Measurements from ENCODE around the gene KIF6.
"Not testable (repeated sequence)": the region's sequence is repeated elsewhere in the genome, so short reads cannot be mapped to it uniquely, and the experiment has no call there.

Gene KIF6

GRCh38 chr6:39546731-39547130 lies 178.5 kb downstream of the KIF6 start:
- DNase-seq = no peak

- no peak for DNase-seq
These were observed 181.3 kb downstream of the KIF6 start for GRCh38 chr6:39543950-39544349.

GRCh38 chr6:39543095-39543494 lies 182.1 kb downstream of the KIF6 start:
- no peak for DNase-seq

GRCh38 chr6:39540454-39540853 lies 184.8 kb downstream of the KIF6 start:
- no peak for DNase-seq

- peak; percentile 5 for DNase-seq
These were observed 194.9 kb downstream of the KIF6 start for GRCh38 chr6:39530201-39530759.

- DNase-seq = no peak
These were observed 197.2 kb downstream of the KIF6 start for GRCh38 chr6:39527792-39528564.

GRCh38 chr6:39524007-39524406 lies 201.2 kb downstream of the KIF6 start:
- no peak for DNase-seq

- DNase-seq = no peak
These were observed 203.2 kb downstream of the KIF6 start for GRCh38 chr6:39521958-39522357.

- no peak for DNase-seq
These were observed 204.3 kb downstream of the KIF6 start for GRCh38 chr6:39520916-39521315.

GRCh38 chr6:39520411-39520810 lies 204.8 kb downstream of the KIF6 start:
- DNase-seq = no peak

GRCh38 chr6:39518221-39518620 lies 207.0 kb downstream of the KIF6 start:
- no peak for DNase-seq

GRCh38 chr6:39517756-39518155 lies 207.5 kb downstream of the KIF6 start:
- no peak for DNase-seq

GRCh38 chr6:39516471-39516870 lies 208.7 kb downstream of the KIF6 start:
- DNase-seq = no peak

- DNase-seq = no peak
These were observed 209.7 kb downstream of the KIF6 start for GRCh38 chr6:39515471-39515870.

GRCh38 chr6:39515006-39515405 lies 210.2 kb downstream of the KIF6 start:
- DNase-seq = no peak

- DNase-seq = not testable (repeated sequence)
These were observed 215.4 kb downstream of the KIF6 start for GRCh38 chr6:39509831-39510230.

GRCh38 chr6:39508515-39508914 lies 216.7 kb downstream of the KIF6 start:
- DNase-seq = no peak

GRCh38 chr6:39507331-39507998 lies 217.7 kb downstream of the KIF6 start:
- no peak for DNase-seq

- DNase-seq = not testable (repeated sequence)
These were observed 222.7 kb downstream of the KIF6 start for GRCh38 chr6:39502362-39502955.

GRCh38 chr6:39499053-39499452 lies 226.2 kb downstream of the KIF6 start:
- no peak for DNase-seq

GRCh38 chr6:39498096-39498495 lies 227.1 kb downstream of the KIF6 start:
- no peak for DNase-seq

- no peak for DNase-seq
These were observed 228.3 kb downstream of the KIF6 start for GRCh38 chr6:39496915-39497314.

GRCh38 chr6:39496456-39496855 lies 228.8 kb downstream of the KIF6 start:
- DNase-seq = no peak

- no peak for DNase-seq
These were observed 229.6 kb downstream of the KIF6 start for GRCh38 chr6:39495640-39496039.

All from inflammatory macrophage treated with lipopolysaccharide for 4 hours (primary cell).